Stimulated activated CD4-positive, alpha-beta T cell treated with anti-CD3 and anti-CD28 coated beads, Interleukin-4, amount 100 ng/mL, for 1 hour (primary cell): ENCODE data around the gene BUB1.
"Not testable (repeated sequence)": the region's sequence is repeated elsewhere in the genome, so short reads cannot be mapped to it uniquely, and the experiment has no call there.

ENCODE experiments used
- DNase-seq: peaks from one replicate; pipeline ENCODE4 v3.0.0-alpha.2; 2020

Gene BUB1

GRCh38 chr2:110653861-110654260 lies 24.0 kb downstream of the BUB1 start:
- no peak for DNase-seq

- DNase-seq: no peak
Observed at GRCh38 chr2:110650346-110650745, 27.5 kb downstream of the BUB1 start.

- no peak for DNase-seq
Observed at GRCh38 chr2:110647777-110648176, 30.1 kb downstream of the BUB1 start.

GRCh38 chr2:110645616-110646015 lies 32.2 kb downstream of the BUB1 start:
- DNase-seq: no peak

GRCh38 chr2:110644357-110644756 lies 33.5 kb downstream of the BUB1 start:
- DNase-seq: no peak

- DNase-seq: no peak
Observed at GRCh38 chr2:110642360-110642759, 35.5 kb downstream of the BUB1 start.

GRCh38 chr2:110639972-110640371 lies 37.9 kb downstream of the BUB1 start:
- DNase-seq: no peak

GRCh38 chr2:110638952-110639695 lies 38.7 kb downstream of the BUB1 start:
- no peak for DNase-seq

GRCh38 chr2:110638004-110638403 lies 39.9 kb downstream of the BUB1 start:
- DNase-seq: no peak

- no peak for DNase-seq
Observed at GRCh38 chr2:110637093-110637492, 40.8 kb downstream of the BUB1 start.

- DNase-seq: not testable (repeated sequence)
Observed at GRCh38 chr2:110635949-110636628, 41.8 kb downstream of the BUB1 start.

- DNase-seq: not testable (repeated sequence)
Observed at GRCh38 chr2:110627348-110627747, 50.5 kb downstream of the BUB1 start.

GRCh38 chr2:110619326-110619939 lies 58.4 kb downstream of the BUB1 start:
- not testable (repeated sequence) for DNase-seq

GRCh38 chr2:110613927-110614326 lies 63.9 kb downstream of the BUB1 start:
- DNase-seq: not testable (repeated sequence)

GRCh38 chr2:110610613-110611250 lies 67.1 kb downstream of the BUB1 start:
- DNase-seq: peak; percentile 31

GRCh38 chr2:110609843-110610612 lies 67.8 kb downstream of the BUB1 start:
- DNase-seq: not testable (repeated sequence)

GRCh38 chr2:110608788-110609502 lies 68.9 kb downstream of the BUB1 start:
- DNase-seq: not testable (repeated sequence)

- not testable (repeated sequence) for DNase-seq
Observed at GRCh38 chr2:110605057-110605456, 72.8 kb downstream of the BUB1 start.

- not testable (repeated sequence) for DNase-seq
Observed at GRCh38 chr2:110603917-110604591, 73.8 kb downstream of the BUB1 start.

GRCh38 chr2:110602139-110602538 lies 75.7 kb downstream of the BUB1 start:
- not testable (repeated sequence) for DNase-seq

GRCh38 chr2:110591973-110592372 lies 85.9 kb downstream of the BUB1 start:
- DNase-seq: not testable (repeated sequence)
